Measurements from ENCODE around the gene C1GALT1C1L.

GRCh38 chr2:43724728-43725526 is 48.7 kb upstream of the C1GALT1C1L start:
- TF ChIP-seq POLR2A (IDR thresholded peaks at IDR 0.05) (no peak), CTCF (IDR thresholded peaks at IDR 0.05) (no peak), POLR2AphosphoS5 (IDR thresholded peaks at IDR 0.05) (no peak)
